Ishikawa (cell line): ENCODE measurements around the gene POFUT1.

ENCODE experiments used
- CEBPB ChIP-seq: IDR thresholded peaks from 2 replicates; pipeline ENCODE4 v1.6.1; 2012
- CREB1 ChIP-seq: IDR thresholded peaks from 2 replicates; pipeline ENCODE4 v1.6.1; 2012; ENCODE audit warnings: low read depth
- EGR1 ChIP-seq: IDR thresholded peaks from 2 replicates; pipeline ENCODE4 v1.6.1; 2012
- EP300 ChIP-seq: IDR thresholded peaks from 2 replicates; pipeline ENCODE4 v1.6.1; 2012; ENCODE audit warnings: borderline replicate concordance
- FOXM1 ChIP-seq: IDR thresholded peaks from 2 replicates; pipeline ENCODE4 v1.6.1; 2012; ENCODE audit warnings: low read depth, borderline replicate concordance
- MAX ChIP-seq: IDR thresholded peaks from 2 replicates; pipeline ENCODE4 v1.6.1; 2012
- NFIC ChIP-seq: IDR thresholded peaks from 2 replicates; pipeline ENCODE4 v1.6.1; 2012
- RAD21 ChIP-seq: IDR thresholded peaks from 2 replicates; pipeline ENCODE4 v1.6.1; 2012; ENCODE audit warnings: low read depth
- REST ChIP-seq: IDR thresholded peaks from 2 replicates; pipeline ENCODE4 v1.6.1; 2012; ENCODE audit warnings: low read depth, mild to moderate bottlenecking
- TAF1 ChIP-seq: IDR thresholded peaks from 2 replicates; pipeline ENCODE4 v1.6.1; 2012; ENCODE audit warnings: low read depth, mild to moderate bottlenecking
- TCF12 ChIP-seq: IDR thresholded peaks from 2 replicates; pipeline ENCODE4 v1.6.1; 2012; ENCODE audit warnings: low read depth
- TEAD4 ChIP-seq: IDR thresholded peaks from 2 replicates; pipeline ENCODE4 v1.6.1; 2012
- USF1 ChIP-seq: IDR thresholded peaks from 2 replicates; pipeline ENCODE4 v1.6.1; 2012
- YY1 ChIP-seq: IDR thresholded peaks from 2 replicates; pipeline ENCODE4 v1.6.1; 2012; ENCODE audit warnings: low read depth
- ZBTB7A ChIP-seq: IDR thresholded peaks from 2 replicates; pipeline ENCODE4 v1.6.1; 2012; ENCODE audit warnings: low read depth

Gene POFUT1

GRCh38 chr20:32179934-32180333 is 27.7 kb upstream of the POFUT1 start:
- no peak for TF ChIP-seq MAX
- no peak for TF ChIP-seq EP300
- TF ChIP-seq CREB1 = no peak
- TF ChIP-seq REST = no peak

GRCh38 chr20:32181606-32182005 is 26.1 kb upstream of the POFUT1 start:
- no peak for TF ChIP-seq TAF1
- TF ChIP-seq NFIC = no peak
- TF ChIP-seq RAD21 = no peak
- no peak for TF ChIP-seq CREB1
- no peak for TF ChIP-seq TEAD4
- no peak for TF ChIP-seq YY1
- no peak for TF ChIP-seq USF1
- no peak for TF ChIP-seq EGR1
- TF ChIP-seq REST = no peak
- no peak for TF ChIP-seq MAX
- no peak for TF ChIP-seq TCF12
- TF ChIP-seq CEBPB = no peak
- TF ChIP-seq EP300 = no peak
- TF ChIP-seq ZBTB7A = no peak
- TF ChIP-seq FOXM1 = no peak

GRCh38 chr20:32183947-32184635 is 23.6 kb upstream of the POFUT1 start:
- no peak for TF ChIP-seq NFIC
- TF ChIP-seq RAD21 = no peak
- TF ChIP-seq EGR1 = no peak
- TF ChIP-seq REST = no peak
- TF ChIP-seq TAF1 = no peak
- no peak for TF ChIP-seq ZBTB7A
- TF ChIP-seq TEAD4 = no peak
- TF ChIP-seq EP300 = no peak
- no peak for TF ChIP-seq FOXM1
- TF ChIP-seq YY1 = no peak
- no peak for TF ChIP-seq TCF12
- TF ChIP-seq USF1 = no peak

GRCh38 chr20:32184961-32185603 is 22.6 kb upstream of the POFUT1 start:
- no peak for TF ChIP-seq YY1
- TF ChIP-seq CEBPB = no peak
- no peak for TF ChIP-seq REST
- no peak for TF ChIP-seq TCF12
- no peak for TF ChIP-seq EGR1
- no peak for TF ChIP-seq USF1
- TF ChIP-seq FOXM1 = no peak
- TF ChIP-seq RAD21 = no peak
- no peak for TF ChIP-seq NFIC
- TF ChIP-seq CREB1 = no peak
- TF ChIP-seq TEAD4 = no peak
- no peak for TF ChIP-seq ZBTB7A
- no peak for TF ChIP-seq MAX
- no peak for TF ChIP-seq EP300
